Thyroid gland (tissue), 4 donors: ENCODE results near the gene CACNA1G.

Experiments
- POLR2A ChIP-seq, 2 donors: fragments of 450-650 bp; IDR thresholded peaks; one replicate each; pipeline ENCODE4 v1.6.1; 2017; ENCODE audit warnings: antibody characterized with exemption in 2 of 2, mild to moderate bottlenecking in 2 of 2, moderate library complexity in 1 of 2
- TF ChIP-seq, protein P1 (sequence below), 6 experiments: fragments of 200-600 bp in 3 of 6; fragments of 450-650 bp in 3 of 6; sonication (generic) in 3 of 6; IDR thresholded peaks; one replicate each; pipeline ENCODE4 v1.5.1; 2016 to 2019; ENCODE audit warnings: antibody characterized with exemption in 6 of 6, mild to moderate bottlenecking in 2 of 6, inconsistent platforms in 1 of 6, moderate library complexity in 1 of 6

DNA sequence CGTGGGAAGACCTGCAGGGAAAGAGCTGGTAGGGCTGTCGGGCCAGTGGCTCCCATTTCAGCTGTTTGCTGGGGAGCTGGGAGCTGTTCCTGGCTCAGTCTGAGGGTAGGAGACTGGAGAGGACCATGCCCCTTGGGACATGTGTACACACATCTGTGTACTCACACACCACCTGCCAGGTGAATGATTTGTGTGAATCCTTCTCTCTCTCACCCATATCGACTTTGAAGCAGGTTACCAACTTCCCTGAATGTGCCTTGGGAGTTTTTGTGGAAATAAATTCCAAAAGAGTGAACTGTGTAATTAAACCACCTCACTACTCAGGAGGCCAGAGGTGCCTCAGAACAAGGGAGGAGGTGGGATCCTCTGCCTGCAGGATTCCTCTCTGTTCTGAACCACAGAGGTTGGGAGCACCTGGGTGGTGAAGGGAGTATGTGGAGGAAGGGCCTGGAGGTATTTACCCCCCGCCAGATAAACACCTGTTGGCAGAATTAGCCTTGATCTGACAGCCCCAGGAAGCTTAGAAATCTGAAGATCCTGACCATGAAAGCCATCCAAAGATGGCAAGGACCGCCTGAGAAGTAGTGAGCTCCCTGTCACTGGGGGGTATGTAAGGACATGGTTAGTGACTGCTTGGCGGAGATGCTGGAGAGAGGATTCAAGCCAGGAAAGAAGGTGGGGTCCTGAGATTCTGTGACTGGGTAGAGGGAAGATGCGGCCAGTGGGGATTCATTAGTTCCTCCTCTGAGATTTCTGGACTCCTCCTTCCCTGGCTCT lies 77.5 kb downstream of the CACNA1G start:
- TF ChIP-seq, protein P1, sequence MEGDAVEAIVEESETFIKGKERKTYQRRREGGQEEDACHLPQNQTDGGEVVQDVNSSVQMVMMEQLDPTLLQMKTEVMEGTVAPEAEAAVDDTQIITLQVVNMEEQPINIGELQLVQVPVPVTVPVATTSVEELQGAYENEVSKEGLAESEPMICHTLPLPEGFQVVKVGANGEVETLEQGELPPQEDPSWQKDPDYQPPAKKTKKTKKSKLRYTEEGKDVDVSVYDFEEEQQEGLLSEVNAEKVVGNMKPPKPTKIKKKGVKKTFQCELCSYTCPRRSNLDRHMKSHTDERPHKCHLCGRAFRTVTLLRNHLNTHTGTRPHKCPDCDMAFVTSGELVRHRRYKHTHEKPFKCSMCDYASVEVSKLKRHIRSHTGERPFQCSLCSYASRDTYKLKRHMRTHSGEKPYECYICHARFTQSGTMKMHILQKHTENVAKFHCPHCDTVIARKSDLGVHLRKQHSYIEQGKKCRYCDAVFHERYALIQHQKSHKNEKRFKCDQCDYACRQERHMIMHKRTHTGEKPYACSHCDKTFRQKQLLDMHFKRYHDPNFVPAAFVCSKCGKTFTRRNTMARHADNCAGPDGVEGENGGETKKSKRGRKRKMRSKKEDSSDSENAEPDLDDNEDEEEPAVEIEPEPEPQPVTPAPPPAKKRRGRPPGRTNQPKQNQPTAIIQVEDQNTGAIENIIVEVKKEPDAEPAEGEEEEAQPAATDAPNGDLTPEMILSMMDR (IDR thresholded peaks at IDR 0.05) = no peak
- TF ChIP-seq POLR2A (IDR thresholded peaks at IDR 0.05) = no peak
